Neural progenitor cell (in vitro differentiated cells): ENCODE data around the gene MAP3K19.

Source experiments
- CTCF ChIP-seq: fragments of 200-600 bp; sonication (generic); IDR thresholded peaks from 2 replicates; pipeline ENCODE4 v1.5.1; 2017; ENCODE audit warnings: antibody characterized with exemption, mild to moderate bottlenecking
- EZH2 ChIP-seq: fragments of 200-600 bp; sonication (generic); IDR thresholded peaks from 2 replicates; pipeline ENCODE4 v1.6.1; 2017; ENCODE audit warnings: antibody characterized with exemption, mild to moderate bottlenecking, moderate library complexity

DNA sequence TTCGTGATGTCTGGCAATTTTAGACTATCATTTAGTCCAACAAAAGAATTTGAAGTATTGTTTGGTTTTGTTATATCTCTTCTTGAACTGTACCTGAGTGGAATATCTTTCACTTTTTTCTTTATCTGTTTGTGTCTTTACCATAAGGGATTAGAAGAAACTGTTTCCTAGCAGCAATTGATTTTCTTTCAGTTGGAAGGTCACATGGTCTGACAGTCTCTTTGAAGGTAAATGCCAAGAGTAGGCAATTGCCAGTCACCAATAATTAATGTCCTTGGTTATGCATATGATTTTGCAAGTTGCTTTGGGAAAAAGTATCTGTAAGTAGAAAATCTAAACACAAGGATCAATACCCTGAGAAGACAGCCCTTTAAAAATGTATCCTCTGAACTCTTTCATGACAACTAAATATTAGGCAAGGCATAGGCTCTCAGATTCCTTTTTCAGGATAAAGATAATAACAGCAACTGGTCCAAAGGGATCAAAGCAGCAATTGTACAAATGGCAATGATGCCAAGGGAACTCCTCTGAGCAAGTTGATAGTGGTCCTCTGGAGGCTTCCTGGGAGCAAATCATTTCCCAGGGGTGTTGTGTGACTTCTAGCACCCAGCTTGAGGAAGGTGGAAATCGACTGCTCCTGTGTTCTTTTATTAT is 17.6 kb downstream of the MAP3K19 start:
- TF ChIP-seq CTCF (no peak), EZH2 (no peak)
